NCI-H1694 treated with DMSO at 0.1 percent for 48 hours (cell line): Measurements from ENCODE around the gene NAP1L1.

Experiments used
- DNase-seq: peaks from one replicate; lab custom pipeline; 2025; lab: John Stamatoyannopoulos, UW

The NAP1L1 gene

DNA sequence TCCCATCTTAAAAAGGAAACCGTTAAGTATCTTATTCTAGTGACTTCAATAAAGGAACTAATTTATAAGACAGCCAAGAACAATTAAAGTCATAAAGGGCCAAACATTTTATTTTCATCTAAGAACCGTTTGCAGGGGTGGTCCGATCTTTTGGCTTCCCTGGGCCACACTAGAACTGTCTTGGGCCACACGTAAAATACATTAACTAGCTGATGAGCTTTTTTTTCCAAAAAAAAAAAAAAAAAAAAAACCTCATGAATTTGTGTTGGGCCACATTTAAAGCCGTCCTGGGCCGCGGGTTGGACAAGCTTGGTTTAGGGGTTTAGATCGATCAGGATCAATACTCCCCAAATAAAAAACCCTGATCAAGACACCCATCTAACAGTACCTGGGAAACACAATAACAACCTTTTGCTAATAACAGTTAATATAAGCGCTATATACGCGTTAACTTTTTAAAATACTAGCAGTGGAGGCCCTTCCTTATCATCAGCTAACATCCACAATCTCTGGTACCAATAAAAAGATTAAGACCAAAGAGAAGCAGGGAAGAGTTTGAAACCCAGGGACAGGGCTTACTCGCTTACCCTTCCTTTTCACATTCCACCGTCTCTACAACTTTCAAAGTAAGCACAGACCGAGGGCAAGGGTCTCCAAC lies 1.1 kb downstream of the NAP1L1 start:
- DNase-seq: no peak

DNA sequence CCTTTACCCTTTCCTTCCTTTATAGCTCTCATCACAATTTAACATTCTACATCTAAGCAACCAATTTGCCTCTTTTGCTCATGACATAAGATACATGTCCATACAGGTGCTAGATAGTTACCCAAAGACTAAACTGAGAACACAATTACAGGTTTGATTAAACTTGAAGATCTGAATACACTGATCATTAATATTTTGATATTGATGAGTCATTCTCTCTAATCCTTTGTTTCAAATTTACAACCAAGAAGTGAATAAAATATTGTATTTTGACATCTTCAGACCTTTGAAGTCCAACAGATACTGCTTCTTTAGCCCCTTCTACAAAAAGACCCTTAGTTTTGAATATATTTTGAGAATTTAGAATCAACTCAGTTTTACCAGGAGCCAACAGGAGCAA lies 2.6 kb downstream of the NAP1L1 start:
- DNase-seq: no peak

DNA sequence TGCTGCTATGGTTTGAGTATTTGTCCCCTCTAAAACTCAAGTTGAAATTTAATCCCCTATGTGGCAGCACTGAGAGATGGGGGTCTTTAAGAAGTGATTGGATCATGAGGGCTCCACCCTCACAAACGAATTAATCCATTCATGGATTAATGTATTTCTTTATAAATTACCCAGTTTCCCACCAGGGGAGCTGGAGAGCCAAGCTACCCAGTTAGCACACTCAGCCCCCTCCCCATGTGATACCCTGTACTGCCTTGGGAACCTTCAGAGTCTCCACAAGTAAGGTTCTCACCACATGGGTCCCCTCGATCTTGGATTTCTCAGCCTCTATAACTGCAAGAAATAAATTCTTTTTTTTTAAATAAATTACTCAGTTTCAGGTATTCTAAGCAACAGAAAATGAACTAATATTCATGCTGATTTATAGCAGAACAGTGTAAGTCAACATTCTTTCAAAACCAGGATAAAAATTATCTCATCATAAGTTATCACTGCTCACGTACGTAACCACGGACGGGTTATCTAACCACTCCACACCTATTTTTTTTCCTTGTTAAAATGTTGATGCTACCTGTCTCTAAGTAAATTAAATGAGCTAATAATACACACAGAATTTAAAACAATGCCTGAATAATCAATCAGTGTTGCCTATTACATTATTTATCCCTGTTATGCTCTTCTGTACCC lies 3.6 kb downstream of the NAP1L1 start:
- no peak for DNase-seq

DNA sequence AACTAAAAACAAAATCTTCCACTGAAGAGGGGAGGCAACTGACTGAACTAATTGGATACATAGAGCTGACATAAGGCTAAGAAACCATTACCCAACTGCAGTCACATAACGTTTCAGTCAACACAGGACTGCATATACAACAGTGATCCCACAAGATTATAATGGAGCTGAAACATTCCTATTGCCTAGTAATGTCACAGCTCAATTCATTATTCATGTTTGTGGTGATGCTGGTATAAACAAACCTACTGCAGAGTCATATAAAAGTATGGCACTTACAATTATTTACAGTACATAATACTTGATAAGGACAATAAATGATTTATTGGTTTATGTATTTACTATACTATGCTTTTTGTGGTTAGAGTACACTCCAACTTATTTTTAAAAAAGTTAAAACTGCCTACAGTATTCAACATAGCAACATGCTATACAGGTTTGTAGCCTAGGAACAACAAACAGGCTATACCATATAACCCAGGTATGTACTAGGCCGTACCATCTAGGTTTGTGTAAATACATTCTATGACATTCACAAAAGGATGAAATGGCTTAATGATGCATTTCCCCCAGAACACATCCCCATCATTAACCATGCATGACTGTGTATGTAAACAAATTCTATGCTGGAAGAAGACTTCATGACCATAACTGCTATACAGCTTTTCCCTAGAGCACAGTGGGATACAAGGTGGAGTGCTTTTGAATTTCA lies 4.3 kb downstream of the NAP1L1 start:
- DNase-seq: no peak

DNA sequence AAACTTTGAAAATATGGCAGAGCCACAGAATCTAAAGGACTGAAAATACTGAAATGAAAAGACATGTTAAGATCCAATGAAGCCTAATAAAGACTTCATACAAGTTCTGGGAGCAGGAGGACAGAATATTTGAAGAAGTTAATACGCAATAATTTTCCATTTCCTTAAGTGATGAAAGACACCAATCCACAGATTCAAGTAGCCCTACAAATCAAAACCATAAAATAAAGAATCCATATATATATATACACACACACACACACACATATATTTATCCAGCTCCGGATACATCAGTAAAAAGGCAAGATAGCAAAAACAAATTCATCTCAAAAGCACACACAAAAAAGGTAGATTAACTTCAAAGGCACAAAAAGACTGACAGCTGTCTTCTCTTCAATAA lies 5.7 kb downstream of the NAP1L1 start:
- DNase-seq: no peak

DNA sequence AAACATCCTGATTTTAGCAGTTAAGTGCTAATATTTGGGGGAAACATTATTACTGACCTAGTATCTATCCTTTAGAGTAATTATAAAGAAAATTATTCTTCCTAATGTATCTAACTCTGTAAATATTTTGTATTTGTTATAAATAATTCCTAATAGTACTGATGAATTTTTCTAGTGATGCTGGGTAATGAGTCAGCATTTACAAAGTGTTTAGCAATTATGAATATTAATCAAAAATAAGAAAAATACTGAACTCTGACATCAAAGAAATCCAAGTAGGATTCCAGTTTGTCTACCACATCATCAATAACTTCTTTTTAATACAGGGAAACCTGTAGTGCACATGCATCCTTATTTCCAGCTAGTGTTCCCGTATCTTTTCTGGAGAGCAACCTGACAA lies 9.0 kb downstream of the NAP1L1 start:
- DNase-seq: no peak

DNA sequence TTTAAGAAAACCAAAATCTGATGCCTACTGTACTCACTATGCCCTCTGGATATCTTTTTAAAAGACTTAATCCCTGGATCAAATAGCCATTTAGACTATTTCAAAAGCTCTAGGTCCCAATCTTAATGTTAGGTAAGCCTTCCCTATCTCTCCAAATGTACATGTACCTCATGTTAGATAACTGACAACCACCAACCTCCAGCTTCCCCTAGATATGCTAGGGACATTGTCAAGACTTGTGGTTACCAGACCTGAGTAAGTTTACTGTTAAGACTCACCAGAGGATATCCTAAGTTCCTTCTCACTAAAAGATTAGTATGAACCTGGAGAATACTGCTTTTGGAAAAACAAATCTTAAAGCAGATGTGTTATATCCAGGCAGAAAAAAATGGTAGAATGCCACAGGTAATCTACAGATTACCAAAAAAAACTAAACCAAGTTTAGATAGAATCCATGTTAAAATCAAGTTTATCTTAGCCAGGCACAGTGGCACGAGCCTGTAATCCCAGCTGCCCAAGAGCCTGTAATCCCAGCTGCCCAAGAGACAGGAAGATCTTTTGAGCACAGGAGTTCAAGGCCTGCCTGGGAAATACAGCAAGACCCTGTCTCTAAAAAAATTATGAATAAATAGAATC lies 9.7 kb downstream of the NAP1L1 start:
- DNase-seq: no peak

DNA sequence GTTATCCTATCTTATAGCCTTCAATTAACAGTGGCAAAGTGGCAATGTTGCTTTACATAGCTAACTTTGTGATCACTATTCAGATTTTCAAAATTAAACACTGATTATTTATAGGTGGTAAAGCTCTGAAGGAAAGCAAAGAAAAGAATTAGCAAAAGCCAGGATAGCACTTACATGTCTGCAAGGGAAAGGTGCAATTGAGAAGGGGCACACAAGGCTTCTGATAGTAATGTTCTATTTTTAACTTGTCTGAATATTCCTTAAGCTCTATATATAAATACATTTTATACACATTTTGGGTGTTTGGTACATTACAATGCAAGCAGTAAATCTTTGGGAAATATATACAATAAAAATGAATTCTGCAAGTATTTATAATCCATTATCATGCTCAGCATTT lies 10.9 kb downstream of the NAP1L1 start:
- no peak for DNase-seq

DNA sequence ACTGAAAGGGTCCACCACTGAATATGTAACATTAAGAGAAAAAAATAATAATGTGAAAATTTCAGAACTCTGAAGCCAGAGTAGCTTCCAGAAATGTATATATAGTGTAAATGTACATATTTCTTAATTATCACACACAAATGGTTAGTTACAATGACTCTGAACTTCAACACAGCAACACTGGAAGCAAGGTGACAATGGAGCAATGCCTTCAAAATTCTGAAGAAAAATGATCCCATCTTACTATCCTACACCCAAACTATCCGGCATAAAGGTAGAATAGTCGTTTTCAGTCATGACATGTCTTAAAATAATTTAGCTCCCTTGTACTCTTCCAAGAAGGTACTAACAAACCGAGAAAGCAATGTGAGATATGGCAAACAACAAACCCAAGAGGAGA lies 11.9 kb downstream of the NAP1L1 start:
- DNase-seq: no peak

DNA sequence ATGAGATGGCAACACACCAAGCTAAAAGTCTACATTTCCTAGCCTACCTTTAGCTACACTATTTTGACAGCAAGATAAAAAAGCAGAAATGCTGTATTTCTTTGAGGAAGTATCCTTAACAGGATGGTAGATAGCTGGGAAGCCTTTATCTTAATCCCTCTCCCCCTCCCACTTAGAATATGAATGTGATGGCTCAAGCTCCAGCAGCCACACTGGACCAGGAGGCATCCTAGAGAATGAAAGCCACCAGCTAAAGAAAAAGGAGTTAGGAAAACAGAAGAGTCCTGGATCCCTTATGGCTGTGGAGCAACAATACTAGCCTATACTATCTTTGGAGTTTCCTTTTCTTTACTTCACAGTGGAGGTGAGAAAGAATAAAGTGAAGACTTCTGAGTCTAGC lies 15.1 kb downstream of the NAP1L1 start:
- no peak for DNase-seq

DNA sequence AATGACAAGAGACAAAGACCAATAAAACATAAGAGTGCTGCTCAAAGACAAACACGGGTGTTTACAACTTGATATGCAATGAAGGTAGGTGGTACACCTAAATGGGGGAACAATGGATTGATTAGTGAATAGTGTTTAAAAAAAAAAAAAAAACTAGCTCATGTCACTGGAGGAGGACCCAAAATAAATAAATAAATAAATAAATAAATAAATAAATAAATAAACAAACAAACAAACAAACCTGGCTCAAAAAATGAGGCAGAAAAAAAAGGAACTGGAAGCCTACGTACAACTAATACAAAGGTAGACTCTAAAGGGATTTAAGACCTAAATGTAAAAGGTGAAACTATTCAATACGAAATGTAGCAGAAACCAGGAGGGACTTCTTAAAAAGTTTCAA lies 18.6 kb downstream of the NAP1L1 start:
- no peak for DNase-seq

DNA sequence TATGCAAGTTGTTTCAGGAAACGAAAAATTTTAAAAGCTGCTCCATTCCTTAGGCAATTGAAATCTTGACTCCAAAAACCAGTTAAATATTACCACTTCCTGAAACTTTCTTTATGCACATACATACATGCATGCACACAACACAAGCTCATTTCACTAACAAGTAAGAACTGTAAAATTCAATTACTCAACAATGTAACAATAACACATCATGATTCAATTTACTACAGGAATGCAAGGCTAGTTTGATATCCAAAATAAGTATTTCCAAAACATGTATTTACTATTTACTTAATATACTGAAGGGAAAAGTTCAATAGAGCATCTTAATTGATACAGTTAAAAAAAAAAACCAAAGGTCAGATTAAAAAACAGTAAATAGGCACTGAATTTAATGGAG lies 19.6 kb downstream of the NAP1L1 start:
- no peak for DNase-seq

DNA sequence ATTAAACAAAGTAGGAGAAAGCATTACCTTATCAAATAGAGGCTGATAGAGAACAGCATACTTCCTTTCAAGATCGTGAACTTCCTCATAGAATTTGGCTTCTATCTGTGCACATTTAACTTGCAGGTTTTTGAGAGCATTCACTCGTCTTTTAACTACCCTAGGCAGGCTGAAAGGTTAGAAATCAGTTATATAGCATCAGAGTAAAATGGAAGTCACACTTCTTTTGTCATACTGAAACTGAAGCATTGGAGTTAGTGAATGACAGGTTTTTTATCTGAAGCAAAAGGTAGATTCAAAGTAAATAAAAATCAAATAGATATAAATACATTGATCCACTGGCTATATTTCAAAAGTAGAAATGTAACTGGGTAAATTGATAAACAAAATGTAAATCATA lies 24.4 kb downstream of the NAP1L1 start:
- no peak for DNase-seq

DNA sequence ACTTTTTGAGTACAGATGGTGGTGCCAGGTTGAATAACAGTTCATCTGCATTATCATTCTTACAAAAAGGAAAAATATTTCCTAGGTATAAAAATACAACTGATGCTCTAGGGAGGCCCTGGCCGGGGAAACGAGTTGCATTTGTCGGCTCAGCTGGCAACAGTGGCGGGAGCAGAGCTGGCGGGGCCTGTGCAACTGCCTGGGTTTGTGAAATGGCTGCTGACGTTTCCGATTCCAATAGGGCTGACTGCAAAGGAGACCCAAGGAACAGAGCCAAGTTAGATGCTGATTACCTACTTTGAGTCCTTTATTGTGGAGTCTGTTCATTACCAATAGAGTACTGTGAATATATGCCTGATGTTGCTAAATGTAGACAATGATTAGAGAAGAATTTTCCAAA lies 27.2 kb downstream of the NAP1L1 start:
- no peak for DNase-seq

DNA sequence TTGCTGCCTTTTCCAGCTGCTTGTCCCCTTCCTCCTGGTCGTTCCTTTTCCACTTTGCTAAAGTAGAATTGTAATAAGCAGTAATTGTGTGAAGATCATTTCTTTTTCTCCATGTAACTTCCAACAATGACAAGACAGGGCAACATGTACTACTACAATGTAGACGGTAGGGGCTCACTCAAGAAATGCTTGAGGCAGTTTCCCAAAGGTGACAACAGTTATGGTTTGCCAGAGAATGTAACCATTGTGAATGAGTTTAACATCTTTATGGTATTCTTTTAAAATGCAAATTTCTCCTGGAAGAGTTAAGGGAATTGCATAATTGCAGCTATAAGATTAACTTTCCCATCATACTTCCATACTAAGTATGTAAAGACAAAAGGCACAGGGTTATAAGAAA lies 29.1 kb downstream of the NAP1L1 start:
- DNase-seq: no peak

DNA sequence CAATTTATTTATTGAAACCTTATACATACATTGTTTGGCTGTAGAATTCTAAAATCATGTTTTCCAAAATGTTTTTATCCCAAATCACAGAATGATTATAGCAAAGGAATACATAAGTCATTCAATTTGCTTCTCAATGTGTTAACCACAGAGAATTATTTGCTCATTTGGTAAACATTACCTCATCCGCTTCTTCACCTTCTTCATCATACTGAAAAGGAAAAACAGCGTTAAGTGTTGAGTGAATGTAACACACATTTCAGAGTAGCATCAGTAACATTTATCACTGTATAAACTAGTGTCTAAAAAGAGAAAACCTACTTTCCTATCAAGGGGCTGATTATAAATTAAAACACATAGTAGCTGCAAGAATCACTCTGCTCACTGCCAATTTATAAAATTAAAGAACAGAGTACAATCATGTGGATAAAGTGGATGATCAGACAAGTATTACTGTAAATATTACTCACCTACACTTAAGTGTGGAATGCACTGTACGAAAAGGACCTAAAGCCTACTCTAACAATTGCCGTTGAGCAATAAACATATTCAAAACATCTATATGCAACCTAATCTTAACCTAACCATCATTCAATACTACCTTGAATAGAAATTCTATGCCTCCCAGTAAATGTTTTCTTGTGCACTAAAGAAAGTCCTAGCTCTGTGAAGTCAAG lies 34.8 kb downstream of the NAP1L1 start:
- no peak for DNase-seq

DNA sequence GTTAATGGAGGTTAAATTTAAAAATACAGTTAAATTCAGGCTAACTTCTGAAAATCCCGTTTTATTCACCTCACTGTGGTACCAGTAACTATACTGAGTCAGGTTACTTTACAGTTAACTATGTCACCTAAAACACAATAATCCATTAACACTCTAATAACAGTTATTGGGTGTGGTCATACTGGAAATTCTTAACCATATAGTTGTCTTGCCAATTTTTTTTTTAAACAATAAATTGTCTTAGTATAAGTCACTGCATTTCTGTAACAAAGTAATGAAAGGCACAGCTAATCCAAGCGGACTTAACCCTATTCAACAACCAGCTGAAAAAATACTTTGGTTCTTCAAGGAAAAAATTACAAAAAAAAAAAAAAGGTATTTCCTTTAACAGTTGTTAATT lies 36.7 kb downstream of the NAP1L1 start:
- no peak for DNase-seq

DNA sequence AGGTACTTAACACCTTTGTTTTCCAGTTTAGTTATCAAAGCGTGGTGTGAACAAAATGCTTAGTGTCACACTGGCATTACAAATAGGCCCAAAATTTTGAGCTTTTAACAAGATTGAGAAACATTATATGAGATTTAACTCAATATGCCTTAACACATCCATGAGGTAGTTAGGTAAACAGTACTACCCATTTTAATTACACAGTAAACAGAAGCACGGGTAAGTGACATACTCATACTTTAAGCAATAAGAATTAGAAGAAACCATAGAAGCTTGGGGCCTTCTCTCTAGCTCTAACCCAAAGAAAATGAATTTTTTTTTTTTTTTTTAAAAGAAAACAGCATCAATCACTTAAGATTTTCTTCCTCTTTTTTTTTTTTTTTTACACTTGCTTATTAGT lies 37.4 kb downstream of the NAP1L1 start:
- DNase-seq: no peak

DNA sequence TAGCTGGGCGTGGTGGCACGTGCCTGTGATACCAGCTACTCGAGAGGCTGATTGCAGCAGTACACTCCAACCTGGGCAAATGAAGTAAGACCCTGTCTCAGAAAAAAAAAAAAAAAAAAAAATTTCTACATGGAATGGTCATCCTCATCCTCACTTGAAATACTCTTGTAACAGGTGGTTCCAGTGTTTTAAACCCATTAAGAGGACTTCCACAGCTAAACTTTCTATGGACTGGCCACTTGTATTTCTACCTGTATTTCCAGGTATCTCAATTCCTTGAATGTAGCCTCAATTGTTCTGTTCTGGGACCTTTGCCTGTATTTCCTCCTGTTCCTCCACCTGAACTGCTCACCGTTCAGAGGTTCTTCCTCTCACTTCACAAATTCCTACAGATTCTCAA lies 41.1 kb downstream of the NAP1L1 start:
- DNase-seq: no peak

DNA sequence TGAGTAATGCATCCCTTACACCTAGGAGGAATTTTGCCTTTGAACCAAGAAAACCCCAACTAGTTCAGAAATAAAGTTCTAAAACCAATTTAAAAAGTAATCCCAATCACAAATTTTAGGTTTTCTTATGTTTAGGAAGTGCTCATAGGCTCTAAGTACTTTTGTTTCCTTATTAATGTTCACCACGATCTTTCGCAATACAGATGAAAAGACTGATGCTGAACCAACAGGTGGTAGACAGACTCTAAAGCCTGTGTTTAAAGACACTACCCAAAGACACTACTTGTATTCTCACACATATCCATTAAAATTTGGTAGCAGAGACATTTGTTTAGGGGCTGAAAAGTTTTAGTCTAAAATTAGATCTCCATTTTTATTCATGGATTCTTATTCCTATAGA lies 42.3 kb downstream of the NAP1L1 start:
- DNase-seq: no peak

DNA sequence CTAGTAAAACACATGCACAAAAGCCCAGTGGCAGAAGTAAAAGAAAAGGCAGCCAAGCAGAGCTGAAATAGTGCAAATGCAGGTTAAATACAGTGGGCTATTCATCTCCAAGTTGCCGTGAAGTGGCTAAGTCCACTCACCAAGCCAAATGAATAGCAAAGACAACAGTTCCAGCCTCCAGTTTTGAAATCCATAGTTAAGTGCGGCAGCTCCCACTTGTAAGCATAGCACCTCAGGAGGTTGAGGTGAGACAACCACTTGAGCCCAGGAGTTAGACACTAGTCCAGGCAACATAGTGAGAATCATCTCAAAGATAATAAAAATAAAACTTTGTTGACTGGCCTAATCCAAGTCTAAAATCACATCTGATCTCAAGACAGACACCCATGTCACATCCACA lies 43.1 kb downstream of the NAP1L1 start:
- DNase-seq: no peak

DNA sequence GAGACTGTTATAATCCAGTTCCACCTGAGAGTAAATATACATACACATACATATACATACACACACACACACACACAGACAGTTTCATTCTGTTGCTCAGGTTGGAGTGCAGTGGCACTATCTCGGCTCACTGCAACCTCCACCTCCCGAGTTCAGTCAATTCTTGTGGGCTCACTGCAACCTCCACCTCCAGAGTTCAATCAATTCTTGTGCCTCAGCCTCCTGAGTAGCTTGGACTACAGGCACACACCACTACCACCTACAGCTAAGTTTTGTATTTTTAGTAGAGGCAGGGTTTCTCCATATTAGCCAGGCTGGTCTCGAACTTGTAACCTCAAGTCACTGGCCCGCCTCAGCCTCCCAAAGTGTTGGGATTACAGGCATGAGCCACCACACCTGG lies 44.0 kb downstream of the NAP1L1 start:
- DNase-seq: no peak

DNA sequence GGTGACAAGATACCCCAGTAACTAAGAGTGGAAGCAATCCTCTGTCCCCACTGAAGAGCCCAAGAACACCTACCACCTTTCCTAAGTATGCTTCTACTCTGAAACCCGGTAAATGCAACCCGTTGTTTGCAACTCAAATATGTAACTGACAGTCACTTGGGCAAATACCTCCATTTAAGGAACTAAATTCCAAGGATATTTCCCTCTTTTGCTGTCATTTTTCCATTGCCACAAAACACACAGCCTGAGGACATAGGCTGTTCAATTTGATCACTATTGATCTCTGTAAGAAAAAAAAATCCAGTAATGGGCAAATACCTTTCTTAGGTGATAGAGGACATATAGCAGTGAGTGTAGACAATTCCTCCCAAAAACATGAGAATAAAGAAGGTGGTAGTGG lies 46.3 kb downstream of the NAP1L1 start:
- DNase-seq: no peak
